ENCODE data around the gene BOK.

BOK gene

DNA sequence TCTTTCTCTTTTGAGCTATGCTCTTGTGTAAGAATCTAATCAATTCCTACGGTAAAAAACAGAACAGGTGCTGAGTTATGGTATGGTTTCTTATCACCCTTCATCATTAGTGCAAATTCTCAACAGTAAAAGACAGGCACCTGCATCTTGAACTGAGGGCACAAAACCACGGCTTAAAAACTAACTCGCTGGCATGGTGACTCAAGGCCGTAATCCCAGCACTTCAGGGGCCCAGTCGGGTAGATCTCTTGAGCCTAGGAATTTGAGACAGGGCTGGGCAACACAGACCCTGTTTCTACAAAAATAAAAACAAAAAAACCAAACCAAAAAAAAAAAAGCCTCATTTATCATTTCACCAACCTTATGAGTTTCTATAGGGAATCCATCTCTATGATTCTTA is 45.1 kb downstream of the BOK start:
- DNase-seq (ENCODE audit: low read depth) = no peak

DNA sequence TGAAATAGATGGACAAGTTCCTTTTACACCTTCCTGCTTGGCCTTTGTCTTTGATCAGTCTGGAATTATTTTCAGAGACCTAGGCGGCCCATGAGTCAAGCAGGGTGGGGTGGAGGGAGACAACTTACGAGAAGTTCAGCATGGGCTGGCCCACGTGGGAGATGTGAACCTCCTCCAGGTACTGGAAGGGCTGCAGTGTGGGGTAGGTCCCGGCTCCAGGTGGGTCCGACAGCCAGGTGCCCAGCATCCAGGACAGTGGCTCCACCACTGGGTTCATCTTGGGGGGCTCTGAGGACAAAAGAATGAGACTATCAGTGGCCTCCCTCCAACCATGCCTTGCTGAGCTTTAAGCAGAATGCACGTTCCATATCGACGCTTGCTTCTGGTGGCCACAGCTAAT is 47.6 kb downstream of the BOK start:
- no peak for DNase-seq (ENCODE audit: low read depth)

DNA sequence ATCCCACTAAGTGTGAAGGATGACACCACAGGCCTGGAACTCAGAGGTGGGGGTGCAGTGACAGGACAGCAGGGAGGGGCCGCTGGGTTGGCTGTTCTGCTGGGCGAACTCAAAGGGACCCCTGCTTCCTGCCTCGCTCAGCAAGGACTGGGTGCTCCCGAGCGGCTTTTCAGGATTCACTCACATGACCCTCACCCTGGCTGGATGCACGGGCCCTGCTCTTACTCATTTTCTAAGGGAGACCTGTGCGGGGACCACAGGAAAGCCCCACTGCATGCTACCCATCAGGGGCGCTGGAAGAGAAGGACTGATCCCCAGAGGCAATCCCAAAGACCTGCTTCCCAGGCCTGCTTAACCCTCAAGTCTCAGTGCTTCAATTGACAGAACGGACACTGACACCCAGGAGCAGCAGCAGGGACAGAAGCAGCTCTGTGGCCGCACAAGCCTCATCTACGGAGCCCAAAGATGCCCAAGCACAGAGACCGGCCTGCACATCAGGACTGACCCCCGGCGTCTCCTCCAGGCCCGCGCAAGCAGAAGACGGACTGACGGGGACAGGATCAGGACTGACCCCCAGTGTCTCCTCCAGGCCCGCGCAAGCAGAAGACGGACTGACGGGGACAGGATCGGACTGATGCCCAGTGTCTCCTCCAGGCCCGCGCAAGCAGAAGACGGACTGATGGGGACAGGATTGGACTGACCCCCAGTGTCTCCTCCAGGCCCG is 48.8 kb downstream of the BOK start:
- DNase-seq (ENCODE audit: low read depth) = no peak

DNA sequence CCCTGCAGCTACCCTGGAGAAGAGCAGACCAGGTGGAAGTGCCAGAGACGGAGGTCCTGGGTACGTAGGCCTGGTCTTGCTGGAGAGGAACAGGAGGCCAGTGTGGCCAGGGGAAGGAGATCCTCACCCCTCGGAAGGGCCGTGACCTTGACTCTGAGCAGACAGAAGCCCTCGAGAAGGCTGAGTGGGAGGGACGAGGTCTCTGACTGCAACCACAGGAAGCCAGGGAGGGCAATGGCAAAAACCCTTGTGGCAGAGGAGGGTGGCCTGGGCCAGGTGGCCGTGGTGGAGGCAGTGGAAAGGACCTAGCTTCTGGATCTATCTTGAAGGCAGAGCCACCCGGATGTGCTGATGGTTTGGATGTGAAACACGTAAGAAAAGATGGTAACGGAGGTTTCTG is 50.3 kb downstream of the BOK start:
- DNase-seq (ENCODE audit: low read depth) = no peak

DNA sequence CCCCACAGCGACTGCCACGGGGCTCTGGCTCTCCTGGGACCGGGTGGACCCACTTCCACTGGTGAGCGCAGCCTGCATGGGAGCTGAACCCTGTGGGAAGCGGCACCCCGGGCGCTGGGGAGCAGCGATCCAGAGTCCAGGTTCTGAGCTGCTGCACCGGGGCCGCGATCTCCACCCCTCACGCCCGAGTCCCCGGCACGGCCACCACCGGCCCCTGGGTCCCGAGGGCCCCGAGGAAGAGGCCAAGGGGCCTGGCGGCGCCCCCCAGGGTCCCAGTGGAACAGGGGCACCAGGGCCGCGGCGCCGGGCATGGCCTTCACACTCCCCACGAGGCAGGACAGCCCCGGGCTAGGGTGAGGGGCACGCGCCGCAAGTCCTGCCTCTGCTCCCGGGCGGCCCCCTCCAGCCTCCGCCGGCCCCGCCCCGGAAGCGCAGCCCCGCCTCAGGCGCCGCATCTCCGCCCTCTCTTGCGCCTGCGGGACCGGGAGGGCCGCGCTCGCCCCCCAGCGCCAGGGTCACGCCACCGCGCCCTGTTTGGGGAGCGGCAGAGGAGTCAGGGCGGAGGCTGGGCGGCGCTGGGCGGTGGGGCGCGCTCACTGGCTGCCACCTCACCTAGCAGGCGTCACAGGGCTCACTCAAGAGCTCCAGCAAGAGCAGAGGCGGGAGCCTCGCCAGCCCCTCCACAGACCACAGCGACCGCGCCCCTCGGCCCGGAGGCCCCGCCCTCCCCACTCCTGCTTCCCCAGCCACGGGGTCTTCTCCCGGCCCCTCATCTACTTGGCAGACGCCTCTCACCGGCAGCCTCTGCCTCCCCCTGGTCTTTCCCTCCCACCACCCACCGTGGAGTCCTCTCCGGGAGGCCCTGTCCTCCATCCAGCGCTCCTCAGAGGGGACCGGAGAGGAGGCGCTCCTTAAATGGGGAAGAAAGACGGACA is 51.6 kb downstream of the BOK start:
- DNase-seq (ENCODE audit: low read depth) = peak; percentile 71

DNA sequence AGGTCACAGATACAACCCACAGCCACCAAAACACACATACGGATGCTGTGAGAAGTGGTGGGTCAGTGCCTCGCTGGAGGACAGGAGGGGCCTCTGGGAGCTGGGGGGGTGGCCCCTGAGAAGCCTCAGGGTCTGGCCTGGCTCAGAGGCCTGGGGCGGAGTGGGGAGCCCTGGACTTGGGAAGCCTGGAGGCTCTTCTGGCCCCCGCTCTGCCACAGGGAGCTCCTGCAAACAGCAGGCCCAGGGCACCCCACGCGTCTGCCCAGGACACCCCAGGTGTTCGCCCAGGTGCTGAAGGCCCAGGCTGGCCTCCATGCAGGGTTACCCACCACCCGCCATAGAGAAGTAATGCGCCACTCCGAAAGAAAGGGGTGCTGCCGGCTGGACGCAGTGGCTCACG is 52.5 kb downstream of the BOK start:
- no peak for DNase-seq (ENCODE audit: low read depth)

DNA sequence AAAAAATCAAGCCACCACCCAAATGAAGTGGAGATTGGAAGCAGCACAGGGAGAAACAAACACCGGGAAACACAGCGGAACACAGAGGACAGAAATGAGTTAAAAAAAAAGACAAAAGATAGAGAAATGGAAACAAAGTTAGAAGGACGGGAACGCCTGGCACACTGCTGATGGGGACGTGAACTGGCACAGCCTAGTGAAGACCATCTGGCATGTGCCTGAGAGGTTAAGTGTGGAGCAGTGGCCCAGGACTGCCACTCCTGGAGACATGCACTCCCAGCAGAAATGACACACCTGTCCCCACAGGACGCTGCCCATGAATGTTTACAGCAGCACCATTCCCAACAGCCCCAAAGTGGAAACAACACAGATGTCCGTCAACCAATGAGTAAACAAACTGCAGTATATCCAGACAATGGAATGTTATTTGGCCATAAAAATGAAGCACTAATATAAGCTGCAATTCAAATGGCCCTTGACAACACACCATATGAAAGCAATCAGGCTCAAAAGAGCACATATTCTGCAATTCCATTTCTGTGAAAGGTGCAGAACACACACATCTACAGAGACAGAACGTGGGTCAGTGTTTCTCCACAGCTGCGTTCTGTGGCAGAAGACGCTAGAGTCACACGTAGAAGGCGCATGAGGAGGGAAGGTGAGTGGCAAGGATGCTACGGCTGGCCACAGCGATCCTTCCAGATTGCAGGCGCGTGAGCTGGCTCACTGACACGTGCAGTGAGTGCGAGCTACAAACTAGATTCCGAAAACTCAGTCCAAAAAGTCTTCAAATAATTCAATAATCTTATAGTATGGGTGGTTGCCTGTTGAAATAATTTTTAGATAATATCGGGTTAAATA is 53.8 kb downstream of the BOK start:
- no peak for DNase-seq (ENCODE audit: low read depth)

DNA sequence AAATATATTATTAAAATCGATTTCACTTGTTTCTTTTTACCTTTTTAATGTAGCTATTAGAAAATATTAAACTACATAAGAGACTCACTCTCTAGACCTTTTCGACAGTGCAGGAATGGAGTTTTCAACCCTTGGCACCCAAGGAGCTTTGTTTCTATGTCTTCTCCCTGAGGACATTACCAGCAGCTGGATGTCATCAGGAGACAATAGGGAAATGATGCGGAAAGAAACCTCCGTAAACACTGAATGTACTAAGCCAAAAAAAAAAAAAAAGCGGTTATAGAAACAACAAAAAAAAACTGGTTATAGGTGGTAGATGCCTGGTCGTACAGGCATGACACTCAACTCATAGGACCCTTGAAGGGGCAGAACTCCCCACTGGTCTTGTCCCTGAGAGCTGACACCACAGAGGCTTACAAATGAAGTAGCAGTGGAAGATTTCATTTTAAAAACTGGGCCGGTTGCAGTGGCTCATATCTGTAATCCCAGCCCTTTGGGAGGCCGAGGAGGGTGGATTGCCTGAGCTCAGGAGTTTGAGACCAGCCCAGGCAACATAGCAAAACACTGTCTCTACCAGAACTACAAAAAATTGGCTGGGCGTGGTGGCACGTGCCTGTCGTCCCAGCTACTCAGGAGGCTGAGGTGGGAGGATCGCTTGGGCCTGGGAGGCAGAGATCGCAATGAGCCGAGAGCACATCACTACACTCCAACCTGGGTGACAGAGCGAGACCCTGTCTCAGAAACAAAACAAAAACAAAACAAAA is 54.7 kb downstream of the BOK start:
- DNase-seq (ENCODE audit: low read depth) = no peak

DNA sequence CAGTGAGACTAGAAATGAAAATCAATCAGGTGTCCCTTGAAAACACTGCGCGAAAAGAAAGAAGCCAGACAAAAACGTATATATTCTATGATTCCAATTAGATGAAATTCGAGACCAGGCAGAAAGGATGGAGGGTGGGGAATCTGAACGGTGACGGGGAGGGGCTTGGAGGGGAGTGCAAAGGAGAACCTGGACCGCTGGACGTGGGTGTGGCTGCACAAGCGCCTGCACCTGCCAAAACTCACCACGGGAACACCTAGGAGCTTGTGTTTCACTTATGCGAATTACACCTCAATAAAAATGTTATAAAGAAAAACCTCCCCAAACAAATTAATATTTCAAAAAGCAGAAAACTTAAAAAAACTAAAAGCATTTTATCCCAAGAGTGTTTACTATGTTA is 56.5 kb downstream of the BOK start:
- DNase-seq (ENCODE audit: low read depth) = no peak

DNA sequence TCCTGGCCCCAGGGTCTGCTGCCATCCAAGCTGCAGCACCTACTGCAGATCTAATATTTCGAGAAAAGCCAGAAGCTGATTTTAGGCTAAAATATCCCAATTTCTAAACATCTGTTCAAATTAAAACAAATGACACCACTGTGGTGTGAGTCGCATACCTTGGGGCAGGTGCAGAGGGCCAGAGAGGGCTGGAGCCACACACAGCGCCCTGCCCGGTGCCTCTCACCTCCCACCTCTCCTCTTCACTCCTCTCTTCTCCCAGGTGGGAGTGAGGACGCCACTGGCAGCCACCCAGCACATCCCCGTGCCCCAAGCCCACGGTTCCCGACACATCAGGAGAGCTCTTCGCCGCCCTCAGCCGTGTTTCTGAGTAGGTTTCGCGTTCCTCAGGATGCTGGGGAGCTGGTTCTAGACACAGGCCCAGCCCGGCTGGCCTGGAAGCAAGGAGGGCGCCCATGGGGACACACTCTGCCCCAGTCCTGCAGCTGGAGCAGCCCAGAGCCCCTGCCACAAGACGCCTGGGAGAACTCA is 57.0 kb downstream of the BOK start:
- DNase-seq (ENCODE audit: low read depth) = no peak

DNA sequence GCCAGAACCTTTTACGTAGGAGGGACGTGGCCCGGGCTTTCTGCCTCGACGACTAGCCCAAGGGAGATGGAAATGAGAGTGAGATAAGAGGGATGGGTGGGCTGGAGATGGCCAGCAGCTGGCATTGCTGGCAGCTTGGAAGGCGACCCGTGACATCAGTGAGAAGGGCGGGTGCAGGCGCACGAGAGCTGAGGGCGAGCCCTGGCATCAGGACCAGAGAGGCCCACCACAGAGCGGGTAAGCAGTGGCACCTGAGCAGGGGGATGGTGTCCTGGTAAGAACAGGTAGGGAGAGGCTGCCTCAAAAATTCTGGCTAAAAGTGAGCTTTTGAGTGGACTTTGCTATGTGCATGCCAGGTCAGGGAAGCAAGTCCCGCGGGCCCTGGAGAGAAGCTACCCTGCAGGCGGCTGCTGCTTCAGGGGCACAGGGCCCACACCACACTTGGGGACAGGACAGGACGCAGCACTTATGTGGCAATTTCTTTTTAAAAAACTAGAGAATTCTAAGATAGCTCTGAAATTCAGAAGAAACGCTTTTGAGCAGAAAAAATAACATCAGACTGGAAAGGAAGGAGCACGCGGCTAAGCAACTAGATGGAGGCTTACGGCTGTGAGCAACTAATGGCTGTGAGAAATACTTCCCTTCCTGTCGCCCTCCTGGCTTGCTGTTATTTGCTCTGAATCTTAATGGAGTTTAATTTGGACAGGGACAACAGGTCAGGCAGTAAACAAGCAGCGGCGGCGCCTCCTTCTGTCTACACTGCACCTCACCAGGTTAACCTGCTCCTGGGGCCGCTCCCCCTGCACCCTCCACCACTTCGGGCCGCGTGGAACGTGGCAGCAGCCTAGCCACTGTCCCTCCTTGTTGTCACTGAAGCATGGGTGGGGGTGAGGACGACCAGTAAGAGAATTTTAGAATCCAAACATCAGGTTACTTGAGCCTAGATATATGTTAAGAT is 57.9 kb downstream of the BOK start:
- DNase-seq (ENCODE audit: low read depth) = no peak

DNA sequence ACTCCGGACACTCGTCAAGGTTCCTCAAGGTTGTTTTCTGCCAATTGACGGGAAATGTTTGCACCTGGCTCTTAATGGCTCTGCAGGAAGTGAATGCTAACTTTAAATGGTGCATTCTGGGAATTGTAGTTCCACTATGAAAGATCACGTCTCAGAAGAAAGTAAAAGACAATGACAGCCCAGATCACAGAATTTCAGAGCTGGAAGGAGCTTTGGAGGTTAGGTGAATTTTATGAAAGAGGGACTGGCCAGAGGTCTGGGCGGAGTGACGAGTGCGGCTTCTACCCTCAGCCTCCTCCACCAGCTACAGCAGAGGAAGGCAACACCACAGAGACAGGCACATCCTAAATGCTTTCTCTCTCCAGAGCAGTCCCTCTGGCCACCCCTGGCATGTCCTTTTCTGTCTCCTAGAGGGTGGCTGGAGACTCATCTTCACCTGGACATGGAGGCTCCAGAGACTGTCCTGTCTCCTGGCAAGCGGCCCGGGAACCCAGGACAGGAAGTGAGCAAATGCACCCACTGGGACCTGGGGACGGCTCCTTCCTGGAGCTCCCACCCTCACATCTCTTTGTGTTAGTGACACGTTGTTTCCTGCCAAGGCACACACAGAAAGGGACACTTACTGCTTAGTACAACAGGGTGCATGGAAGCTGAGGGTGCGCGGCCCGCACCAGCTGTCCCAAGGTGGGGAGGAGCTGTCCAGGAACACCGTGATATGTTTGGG is 59.0 kb downstream of the BOK start:
- DNase-seq (ENCODE audit: low read depth) = no peak

DNA sequence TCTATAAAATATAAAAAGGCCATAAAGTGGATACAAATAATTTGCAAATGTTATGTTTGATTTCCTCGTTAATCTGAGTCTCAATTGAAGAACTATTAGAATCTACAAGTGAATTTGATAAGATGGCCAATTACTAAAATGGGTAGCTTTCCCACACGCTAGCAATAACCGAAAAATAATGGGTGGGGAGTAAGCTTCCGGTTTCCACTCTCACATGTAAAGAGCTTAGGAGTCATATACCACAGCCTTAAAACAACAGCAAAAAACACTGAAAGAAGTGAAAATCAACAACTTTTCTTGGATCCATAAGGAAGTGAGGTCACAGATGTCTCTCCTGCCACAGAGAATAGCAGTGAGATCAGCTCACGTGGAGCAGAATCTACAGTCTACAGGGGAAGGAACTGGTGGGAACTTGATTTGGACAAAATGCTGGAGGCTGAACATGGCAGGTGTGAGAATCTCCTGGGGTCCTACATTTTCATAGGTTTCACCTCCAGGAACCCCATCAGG is 59.8 kb downstream of the BOK start:
- no peak for DNase-seq (ENCODE audit: low read depth)

DNA sequence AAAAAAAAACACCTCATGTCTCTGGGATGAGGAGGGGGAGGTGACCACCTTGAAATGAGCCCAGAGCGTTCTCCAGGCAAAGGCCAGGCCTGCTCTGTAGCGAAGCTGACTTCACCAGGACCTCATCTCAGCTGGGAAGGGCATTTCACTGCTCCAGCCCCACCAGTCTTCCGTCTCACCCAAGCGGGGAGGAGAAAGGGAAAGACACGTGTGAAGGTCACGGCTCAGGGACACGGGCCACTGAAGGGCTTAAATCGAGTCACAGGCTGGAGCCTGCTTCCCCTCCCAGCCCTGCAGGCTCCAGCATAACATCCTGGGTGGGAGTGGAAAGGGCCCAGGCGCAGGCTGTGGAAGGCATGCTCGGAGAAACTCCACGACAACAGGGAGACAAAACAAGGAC is 60.3 kb downstream of the BOK start:
- no peak for DNase-seq (ENCODE audit: low read depth)

DNA sequence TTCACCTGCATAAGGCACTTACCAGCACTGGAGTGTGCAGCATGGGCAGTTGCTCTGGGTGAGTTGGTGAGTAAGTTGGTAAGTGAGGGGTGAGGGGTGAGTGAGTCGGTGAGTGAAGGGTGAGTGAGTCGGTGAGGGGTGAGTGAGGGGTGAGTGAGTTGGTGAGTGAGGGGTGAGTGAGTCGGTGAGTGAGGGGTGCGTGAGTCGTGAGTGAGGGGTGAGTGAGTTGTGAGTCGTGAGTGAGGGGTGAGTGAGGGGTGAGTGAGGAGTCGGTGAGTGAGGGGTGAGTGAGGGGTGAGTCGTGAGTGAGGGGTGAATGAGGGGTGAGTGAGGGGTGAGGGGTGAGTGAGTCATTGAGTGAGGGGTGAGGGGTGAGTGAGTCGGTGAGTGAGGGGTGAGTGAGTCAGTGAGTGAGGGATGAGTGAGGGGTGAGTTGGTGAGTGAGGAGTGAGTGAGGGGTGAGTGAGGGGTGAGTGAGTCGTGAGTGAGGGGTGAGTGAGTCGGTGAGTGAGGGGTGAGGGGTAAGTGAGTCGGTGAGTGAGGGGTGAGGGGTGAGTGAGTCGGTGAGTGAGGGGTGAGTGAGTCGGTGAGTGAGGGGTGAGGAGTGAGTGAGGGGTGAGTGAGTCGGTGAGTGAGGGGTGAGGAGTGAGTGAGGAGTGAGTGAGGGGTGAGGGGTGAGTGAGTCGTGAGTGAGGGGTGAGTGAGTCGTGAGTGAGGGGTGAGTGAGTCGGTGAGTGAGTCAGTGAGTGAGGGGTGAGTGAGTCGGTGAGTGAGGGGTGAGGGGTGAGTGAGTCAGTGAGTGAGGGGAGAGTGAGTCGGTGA is 61.3 kb downstream of the BOK start:
- DNase-seq (ENCODE audit: low read depth) = no peak

DNA sequence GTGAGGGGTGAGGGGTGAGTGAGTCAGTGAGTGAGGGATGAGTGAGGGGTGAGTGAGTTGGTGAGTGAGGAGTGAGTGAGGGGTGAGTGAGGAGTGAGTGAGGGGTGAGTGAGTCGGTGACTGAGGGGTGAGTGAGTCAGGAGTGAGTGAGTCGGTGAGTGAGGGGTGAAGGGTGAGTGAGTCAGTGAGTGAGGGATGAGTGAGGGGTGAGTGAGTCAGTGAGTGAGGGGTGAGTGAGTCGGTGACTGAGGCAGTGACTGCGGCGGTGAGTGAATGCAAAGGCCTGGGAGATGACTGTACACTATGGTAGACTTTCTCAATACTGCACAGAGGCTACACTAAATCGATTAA is 61.8 kb downstream of the BOK start:
- DNase-seq (ENCODE audit: low read depth) = no peak

Measured in stimulated activated CD8-positive, alpha-beta memory T cell treated with anti-CD3 and anti-CD28 coated beads, Interleukin-15, amount 100 ng/mL, for 1 hour (primary cell).